Activated CD4-positive, alpha-beta T cell treated with anti-CD3 and anti-CD28 coated beads for 1 hour (primary cell): ENCODE results near the gene AUTS2.

Experiments
- DNase-seq: peaks from one replicate; pipeline ENCODE4 v3.0.0-alpha.2; 2020

The AUTS2 gene

DNA sequence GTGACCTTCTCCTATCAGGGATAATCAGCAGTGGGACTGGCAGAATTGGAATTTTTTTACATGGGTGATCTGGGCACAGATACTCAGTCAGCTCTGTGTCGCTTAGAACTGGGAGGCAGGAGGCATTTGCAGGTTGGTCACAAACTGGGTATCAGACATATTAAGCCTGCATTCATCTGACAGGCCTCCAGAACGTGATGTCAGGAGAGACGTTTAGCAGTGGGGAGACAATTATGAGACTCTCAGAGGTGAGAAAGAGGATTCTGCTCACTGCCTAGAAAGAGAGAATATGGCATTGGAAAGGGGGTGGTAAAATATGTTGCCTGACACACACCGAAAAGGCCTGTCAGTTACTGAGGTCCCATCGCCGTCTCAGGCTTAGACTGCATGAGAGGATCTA, 816.1 kb downstream of the AUTS2 start:
- no peak for DNase-seq

DNA sequence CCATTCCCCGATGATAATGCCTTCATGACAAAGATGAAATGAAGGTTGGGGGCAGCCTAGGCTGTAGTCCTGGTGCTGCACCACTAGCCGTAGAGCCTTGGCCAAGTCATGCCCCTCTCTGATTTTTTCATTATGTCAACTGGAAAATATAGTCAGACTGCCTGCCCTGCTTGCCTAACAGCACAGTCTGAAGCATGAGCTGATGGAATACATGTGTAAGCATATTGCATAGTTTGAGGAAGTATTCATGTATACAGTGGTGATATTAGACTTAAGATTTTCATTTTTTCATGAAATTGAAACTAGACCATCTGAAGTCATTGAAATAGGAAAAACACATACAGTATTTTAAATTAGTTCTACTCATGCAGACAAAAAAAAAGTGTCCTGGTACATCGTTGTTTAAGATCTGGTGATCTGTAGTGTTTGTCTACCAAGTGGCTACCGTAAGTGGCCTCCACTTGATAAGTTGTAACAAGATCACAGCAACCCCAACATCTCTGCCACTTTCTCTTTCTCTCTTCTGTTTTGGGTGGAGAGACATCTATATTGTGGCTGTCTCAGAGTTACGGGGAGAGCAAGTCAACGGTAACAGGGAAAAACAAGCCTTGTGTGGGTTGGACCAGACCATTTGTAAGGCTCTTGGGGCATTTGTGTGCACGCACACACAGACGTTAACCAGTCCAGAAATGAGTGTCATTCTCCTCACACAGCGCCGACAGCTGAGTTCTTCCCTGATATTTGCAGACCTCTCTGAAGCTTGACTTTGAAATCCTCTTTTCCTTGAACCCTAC, 817.1 kb downstream of the AUTS2 start:
- DNase-seq: no peak

DNA sequence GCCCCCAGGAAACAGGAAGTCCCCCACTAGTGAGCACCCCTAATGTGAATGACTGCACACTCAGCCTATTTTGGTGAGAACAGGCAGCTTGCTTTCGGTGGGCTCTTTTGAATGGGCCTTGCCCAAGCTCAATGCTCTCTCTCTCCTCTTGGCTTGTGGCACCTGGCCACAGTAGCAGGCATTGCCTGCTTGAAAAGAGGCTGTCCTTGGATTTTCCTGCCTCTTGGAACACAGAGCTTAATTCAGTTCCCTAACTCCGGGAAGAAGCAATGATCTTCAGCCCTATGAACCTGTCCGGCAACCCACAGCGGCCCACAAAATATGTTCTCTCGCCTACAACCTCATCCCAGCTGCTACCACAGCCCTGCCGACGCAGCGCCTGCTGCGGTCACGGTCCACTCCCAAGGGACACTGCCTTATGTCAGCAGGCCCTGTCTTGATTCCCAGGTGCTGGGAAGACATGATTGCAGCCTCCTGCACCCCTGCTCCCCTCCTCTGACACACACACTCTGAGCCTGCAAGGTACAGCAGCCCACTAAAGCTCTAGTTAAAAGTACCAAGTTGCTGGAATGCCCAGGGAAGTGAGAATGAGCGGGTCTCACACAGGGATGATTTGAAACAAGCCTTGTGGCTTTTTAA, 818.2 kb downstream of the AUTS2 start:
- DNase-seq: no peak

DNA sequence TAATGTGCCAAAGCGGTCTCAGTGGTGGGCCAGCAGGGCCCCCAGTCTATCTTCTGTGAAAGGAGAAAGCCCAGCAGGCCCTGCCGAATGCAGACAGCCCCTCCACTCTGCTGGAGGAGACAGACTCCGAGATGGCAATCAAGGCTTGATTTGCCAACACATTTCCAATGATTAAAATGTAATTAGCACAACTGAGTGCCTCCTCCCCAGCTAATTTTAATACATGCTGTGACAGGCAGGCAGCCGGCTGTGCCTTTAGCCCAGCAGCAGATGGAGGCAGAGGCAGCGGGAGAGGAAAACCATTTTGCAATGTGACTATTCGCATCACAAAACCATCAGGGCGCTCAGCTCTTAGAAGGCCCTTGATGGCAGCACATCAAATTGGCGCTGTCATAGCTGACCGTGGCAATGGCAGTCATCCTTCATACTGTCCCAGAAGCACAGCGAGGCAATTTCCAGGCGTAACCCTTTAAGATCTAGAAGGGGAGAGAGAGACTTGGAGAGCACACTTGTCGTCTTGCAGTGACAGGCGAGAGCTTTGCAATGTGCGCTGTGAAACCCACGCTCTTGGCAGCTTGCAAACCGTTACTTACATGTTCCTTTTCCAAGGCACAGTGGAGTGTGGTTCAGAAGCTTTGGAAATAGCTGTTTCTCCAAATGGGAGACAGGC, 818.8 kb downstream of the AUTS2 start:
- DNase-seq: no peak

DNA sequence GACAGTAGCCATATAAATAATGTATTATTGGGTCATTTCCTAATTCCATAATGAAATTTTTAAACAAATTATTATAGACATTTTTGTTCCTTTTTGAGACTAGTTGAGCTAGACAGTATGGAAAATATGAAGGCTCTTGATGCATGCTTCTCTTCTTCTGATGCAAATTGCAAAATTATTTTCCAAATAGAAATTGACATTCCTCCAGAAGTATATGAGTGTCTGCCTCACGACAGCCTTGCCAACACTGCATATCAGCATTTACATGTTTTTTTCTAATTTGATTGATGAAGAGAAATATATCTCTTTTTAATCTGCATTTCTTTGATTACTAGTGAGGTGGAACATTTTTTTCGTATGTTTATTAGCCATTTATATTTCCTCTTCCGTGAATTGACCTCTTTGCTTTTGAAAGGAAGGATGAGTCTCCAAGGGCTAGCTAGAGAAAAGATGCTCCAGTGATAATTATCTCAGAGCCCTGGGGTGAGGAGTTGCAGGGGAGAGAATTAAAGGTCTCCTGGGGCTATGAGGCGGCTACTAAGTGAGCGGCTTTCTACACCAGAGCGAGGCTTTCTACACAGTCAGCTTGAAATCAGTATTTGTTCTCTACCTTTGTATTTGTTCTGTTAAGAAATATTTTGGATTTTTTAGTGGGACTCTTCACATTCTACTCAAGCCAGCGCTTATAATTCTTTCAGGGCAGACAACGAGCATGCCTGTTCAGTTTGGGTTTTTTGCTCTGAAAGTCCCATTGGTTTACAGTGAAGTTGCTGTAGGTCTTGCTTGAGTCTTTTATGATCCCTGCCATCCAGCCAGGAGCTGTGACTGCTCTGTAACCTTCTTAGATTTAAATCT, 821.5 kb downstream of the AUTS2 start:
- no peak for DNase-seq

DNA sequence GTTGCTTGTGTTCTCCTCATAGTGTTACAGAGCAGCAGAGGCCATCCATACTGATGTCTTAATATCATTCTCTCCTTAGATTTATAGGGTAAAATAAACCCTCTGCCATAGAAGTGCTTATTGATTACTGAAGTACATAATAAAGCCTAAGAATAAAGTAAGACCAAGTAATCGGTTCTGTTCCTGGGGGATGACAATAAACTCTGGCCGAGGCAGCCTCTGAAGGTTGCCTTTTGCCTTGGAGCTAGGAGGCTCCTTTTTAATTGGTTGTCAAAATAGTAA, 822.0 kb downstream of the AUTS2 start:
- DNase-seq: no peak

DNA sequence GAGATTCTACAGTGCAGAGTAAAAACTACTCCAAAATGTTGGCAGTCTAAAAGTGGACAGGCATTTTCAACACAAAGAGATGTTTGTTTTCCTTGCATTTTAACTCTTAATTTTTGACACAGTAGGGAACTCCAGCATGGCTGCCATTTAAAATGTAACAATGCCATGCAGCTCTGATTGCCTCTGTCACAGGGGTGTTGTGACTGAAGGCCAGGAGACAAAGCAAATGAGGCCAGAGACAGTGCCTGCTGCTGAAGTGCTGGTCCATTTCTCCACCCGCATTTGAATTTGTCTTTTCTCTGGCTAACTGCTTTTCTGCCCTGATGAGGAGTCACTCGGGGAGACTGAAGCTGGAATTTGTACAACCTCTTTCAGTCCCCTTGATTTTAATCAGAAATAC, 823.0 kb downstream of the AUTS2 start:
- no peak for DNase-seq

DNA sequence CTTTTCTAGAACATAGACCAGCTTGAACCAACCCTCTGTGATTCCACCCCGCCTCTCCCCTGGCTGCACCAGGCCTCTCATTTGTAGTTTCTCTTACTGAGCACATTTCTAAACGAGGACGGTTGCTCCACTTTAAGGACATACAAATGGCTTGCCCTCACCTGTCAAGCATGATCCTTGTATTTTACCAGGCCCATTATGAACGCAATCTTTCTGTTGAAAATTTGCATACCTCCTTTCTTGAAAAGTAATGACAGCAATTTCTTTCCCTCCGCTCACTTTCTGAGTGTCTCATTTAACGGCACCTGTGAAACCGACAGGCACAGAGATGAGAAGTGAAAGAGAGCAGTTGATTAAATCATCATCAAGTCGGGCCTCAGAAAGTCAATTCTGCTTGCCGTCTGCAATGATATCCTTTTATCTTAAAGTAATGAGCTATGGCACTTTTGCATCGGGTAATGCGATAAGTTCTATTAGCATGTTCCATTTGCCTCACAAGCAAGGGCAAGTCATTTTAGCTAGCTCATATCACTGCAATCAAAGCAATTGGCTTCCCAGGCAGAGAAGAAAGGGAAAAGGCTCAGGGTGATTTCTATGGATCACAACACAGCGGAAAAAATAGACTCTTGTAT, 828.1 kb downstream of the AUTS2 start:
- DNase-seq: no peak

DNA sequence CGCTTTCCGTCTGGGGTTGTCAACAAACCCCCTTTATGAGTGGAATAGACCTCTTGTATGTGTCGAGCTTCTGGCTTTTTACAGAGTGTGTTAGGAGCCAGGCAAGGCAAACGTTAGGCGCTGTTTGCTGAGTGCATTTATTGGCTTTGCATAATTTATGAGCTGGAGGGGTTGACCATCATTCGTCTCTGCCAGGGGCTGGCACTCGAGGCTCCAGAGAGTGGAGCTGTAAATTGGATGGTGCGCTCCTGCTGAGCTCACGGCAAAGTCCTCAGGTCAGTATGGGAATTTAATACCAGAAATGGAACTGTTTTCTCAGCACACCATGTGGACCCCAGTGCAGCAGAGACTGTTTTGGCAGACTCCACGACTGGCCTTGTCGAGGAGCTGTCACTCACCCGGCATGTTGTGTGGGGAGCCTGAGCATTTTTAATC, 834.3 kb downstream of the AUTS2 start:
- DNase-seq: no peak

DNA sequence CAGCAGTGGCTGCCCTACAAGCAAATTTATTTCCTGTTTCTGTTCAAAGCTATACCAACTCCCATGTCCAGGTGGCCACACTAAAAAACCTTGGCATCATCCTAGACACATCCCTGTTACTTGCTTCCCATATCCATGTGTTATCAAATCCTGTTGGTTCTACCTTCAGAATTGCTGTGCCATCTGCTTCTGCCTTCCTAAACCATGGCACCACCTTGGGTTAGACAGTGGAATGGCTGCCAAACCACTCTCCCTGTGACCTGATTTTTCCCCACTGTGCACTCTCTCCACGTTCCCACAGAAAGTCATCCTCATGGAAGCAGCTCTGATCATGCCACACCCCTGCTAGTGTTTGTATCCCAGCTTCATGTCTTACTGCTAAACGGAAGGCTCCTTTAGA, 836.1 kb downstream of the AUTS2 start:
- no peak for DNase-seq

DNA sequence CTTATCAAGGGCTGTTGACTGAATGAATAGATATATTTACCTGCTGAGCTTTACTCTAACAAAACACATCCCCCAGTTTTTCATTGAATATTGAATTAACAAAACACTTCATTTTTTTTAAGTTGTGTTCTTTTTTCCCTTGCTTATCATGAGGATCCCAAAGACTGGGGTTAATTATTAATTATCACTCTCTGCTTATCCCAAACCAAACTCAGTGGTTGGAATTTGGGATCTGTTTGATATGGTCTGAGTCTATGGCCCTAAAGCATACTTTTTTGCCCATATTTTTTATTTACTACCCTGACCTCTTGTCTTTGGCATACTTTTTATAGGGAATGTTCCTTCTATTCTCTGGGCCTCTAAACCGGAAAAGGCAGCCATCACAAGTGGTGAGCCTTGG, 836.5 kb downstream of the AUTS2 start:
- DNase-seq: no peak

DNA sequence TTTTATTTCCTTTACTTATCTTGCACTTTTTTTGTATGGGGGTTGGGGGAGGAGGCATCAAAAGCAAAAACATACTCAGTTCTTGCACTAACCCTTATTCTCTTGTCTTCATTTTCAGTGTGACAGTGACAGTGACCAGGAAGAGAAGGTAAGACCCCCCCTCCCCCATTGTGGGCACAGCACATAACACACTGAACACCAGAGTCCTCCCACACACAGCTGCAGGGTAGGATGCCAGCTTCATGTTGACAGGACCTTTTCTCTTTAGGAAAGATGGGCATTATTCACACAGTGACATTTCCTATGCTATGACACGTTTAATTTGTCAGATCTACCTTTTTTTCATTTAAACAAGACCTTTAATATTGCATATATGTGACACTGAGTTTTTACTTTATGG, 837.4 kb downstream of the AUTS2 start:
- DNase-seq: no peak

DNA sequence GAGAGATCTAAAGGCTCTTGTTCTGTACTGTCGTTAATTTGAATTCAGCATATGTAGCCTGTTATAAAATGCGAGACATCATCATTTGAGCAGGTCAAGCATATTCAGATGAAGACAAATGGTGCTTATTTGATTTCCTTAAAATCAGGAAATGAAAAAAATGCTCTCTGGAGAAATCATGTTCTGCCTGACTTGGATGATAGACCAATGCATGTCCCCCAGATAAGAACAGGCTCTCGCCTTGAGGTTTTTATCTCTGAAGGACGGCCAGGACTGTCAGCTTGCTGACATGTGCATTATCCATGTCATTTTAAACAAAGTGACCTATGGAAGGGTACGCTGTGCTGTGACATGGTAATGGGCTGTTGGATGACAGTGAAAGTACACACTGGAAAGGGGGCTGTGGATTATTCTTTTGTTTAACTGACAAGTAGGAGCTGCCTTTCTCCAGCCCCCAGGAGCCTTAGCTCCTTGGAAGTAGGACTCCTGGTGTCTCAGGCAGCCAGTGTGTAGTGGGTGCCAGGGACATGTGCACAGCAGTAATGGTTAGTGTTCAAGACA, 838.6 kb downstream of the AUTS2 start:
- DNase-seq: no peak

DNA sequence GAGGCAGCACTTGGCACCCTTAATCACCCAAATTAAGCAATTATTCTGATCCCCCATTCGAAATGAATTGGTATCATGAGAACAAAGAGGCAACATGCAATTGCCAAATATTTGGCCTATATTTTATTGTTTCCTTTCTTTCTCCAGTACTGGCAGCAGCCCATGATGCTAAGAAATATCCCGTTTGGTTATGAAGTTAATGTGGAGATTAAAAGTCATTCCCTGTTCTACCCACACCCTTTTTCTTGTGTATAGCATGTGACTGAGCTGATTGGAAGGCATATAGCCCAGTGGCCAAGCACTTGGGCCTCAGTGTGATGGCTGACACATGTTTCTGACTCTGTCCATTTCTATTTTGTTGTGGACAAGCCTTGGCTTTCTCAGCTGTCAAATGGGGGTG, 841.4 kb downstream of the AUTS2 start:
- no peak for DNase-seq

DNA sequence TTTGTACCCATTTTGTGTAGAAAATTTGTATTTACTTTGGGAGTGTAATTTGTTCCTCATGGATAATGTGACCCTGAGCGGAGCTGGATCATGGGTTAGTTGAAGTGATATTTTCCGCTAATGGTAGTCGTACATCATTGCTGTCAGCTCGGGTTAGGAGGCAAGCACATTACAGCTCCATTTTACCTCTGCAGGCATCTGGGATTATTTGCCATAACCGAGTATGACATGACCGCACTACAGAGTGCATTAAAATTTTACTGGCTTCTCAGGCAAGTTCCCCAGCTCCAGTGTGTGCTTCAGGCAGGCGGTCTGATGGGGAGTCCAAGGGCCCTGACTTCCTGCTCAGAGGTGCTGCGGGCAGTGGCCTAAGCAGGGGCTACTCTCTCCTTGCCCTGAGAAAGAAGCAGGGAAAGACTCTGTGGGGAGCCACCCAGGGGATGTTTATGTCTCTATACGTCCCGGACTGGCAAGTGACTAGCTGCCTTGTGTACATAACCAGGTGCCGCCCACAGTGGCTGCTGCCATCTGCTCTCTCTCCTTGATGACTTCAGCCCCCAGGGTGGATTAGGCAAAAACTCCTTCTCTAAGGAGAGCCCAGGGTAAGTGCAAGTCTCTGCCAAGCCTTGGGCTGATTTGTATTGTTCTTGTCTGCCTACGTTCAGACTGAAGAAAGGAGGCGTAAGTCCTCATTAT, 848.3 kb downstream of the AUTS2 start:
- DNase-seq: no peak

DNA sequence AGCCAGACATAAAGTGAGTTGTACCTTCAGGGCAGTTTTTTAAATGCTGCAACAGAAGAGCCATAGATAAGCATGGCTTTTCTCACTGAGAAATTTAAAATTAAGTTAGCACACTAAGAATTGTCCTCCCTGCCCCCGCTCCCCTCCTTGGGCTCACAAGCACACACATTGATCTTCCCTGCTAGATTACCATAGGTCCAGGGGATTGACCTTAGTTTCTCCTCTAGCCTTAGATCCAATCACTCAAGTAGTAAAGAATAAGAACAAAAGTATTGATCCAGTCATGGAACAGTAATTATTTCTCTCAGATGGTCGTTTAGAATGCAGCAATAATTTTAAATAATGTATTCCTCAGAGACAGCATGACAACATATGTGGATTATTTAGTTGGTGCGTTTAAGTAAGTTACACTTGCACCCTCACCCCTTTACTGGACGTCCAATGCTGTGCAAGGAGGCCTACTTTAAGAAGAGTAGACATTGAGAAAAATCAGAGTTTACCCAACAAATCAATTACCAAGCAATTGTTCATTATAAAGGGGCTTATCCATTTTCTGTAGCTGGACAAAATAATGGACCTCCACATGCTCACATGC, 850.1 kb downstream of the AUTS2 start:
- DNase-seq: no peak

DNA sequence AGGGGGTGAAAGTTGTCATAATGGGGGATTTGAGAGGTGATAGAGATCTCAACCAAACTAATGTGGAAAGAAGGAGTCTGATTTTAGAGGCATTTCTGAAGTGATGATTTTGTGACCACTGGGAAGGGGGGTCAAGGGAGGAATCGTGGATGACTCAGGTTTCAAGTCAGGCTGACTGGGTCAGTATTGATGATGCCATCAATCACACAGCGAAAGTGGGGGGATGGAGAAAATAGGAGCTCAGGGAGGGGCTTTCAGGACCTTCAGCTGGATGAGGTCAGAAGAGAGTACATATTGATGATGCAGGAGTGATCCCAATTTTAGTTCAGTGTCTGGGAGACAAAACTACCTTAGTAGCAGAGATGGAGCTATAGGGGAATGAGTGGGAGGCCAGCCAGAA, 852.5 kb downstream of the AUTS2 start:
- DNase-seq: no peak

DNA sequence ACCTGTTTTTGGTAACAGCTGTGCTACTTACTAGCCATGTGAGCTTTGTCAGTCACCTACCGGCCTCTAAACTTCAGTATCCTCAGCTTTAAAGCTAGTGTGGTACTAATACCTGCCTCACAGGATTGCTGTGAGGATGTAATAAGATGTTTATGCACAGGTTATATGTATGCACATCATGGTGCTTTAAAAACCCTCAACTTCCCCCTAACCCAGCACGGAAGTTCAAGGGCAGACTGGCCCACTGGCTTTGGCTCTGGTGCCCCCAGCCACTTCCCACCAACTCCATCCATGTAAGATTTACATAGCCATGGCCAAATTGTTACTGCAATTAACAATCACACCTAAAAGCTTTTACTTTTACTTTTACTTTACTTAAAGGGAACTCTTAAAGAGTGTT, 857.6 kb downstream of the AUTS2 start:
- DNase-seq: no peak

DNA sequence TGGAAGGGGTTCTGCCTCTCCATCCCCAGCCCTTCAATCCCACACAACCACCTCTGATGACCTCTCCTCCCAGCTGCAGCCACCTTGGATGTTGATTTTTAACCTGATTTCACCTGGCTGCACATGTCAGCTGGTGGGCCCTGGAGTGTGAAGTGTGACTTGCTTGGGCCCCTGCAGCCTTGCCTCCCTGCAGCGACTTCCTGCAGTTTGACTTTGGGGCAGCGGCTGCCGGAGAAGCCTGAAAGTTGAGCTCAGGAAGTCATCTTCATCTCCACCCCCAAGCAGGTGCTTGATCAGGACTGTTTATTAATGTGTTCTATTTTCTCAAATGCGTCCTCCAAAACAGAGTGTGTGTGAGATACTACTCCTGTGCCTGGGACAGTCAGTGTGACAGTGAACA, 858.4 kb downstream of the AUTS2 start:
- DNase-seq: no peak

DNA sequence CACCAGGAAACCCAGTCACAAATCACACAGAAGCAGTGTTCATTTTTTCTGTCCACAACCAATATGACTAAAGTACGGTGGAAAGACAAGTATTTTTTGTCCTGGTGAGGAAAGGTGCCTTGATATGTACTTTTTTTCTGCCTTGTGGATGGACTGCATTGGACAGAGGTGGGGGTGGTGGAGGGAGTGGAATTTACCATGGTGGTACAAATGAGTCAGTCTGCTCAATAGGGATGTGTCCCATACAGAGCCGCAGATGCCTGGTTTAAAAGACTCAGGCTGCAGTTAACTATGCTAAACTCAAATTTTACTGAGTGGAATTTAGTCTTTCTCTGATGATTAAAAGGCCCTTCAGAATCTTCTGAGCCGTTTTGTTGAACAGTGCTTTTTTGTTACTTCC, 859.2 kb downstream of the AUTS2 start:
- DNase-seq: no peak

DNA sequence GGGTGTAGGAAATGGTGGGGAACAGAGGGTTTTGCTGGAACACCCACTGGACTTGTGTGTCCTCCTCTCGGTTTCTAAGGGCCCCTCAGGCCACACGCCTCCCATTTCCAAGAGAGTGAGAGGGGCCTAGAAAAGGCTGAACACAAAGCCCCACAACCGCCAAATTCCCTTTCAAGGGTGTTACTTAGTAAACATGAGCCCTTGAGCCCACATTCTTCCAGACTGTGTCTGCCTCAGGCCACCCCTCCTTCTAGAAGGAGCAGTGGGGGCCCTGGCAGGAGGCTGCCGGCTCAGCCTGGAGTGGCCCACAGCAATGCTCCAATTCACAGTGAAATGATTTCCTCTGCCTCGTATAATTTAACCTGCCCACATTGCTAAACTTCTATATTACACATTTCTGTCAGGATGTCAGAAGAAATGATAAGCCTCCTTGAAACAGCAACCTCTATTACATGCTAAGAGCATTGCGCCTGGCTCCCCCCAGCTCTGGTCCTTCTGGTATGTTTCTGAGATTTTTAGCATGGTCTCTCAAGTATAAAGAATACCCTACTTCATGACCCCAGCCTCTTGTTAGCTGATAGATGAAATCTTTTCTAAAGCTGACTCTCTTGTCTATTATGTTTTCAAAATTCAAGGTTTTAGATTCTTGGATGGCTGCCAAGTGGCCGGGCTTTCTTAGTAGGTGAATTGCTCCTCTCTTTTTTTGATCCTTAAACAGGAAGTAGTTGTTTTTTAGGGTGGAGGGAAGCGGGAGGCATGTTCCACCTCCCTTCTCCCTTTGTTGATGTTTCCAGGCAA, 859.8 kb downstream of the AUTS2 start:
- no peak for DNase-seq
